ENCODE measurements around the gene CDC42EP4. TPM values are rescaled to one million over a fixed set of nuclear protein-coding genes. Genes with fewer than 3 reads are reported as not detected.

The CDC42EP4 gene
- total and polyA plus RNA-seq, 9 of the 15 experiments (the other 6 are each of a cell fraction or from before 2014, with no cell fraction given): 0.65 to 20.8 (median 12.3) TPM

DNA sequence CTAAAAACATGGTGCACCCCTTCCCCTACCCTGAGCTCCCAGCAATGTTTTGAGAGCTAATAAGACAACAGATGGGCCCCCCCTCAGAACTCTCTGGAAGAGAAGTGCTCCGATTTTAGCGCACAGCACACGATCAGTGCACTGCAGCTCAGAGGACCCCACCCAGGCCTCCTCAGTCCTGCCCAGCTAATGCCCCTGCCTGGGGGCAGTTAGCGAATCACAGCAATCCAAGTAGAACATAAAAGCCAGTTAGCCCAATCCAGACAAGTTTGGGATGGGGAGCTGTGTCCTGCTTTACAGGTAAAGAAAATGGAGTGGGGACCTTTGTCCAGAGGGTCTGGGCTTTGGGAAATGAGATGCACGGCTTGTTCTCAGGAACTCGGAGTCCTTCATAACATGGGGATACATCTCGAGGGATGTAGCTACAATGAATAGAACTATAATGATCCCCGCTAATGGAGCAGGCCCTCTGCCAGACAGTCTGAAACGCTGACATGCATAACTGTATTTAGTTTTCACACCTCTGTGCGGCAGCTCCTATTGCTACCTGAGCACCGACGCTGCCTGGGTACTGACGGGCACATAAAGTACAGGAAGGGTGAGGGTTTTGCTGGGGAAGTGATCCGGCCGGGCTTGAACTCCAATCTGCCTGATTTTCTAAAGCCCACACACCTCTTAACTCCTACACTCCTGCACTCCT is 29.7 kb upstream of the CDC42EP4 start:
- intact Hi-C loops (cut with micrococcal nuclease) (no loop called here), in situ Hi-C loops (cut with MboI) (no loop called here)
- ChIA-PET POLR2A (interaction anchor here (0.5 to 1.2 kb wide), 4 partner anchors 30 to 717 kb away, joined by 3 to 4 read pairs (median 3); no protein-coding TSS in a partner anchor), CTCF (ENCODE audit: low intra/inter-chr PET ratio) (no interaction called here)
- no peaks in the 10 kb centered on the region for H4K20me1 ChIP-seq (replicated peaks; ENCODE audit: control insufficient read depth, insufficient read depth, low read length)
- H3K79me2 ChIP-seq (ENCODE audit: control insufficient read depth, insufficient read depth, low read length): no peaks in the 10 kb centered on the region
- H3K4me1 ChIP-seq (replicated peaks in 1 of 2; ENCODE audit: control insufficient read depth in 2 of 2, insufficient read depth in 2 of 2, low read length in 2 of 2): peaks cover 0 to 19% of the 10 kb centered on the region in 2 experiments; a peak in 2 of 5 replicates
- H3K27ac ChIP-seq (ENCODE audit: extremely low read depth, low read depth, low read length): no peak overlapping the region
- H2AFZ ChIP-seq (ENCODE audit: low read depth, low read length): no peak overlapping the region
- no peaks in the 10 kb centered on the region for H3K9me1 ChIP-seq (ENCODE audit: control insufficient read depth, insufficient read depth, low read length)
- TF ChIP-seq E2F5 (CRISPR knock-in tag; IDR thresholded peaks at IDR 0.05) (no peak), PCBP2 (IDR thresholded peaks at IDR 0.05; ENCODE audit: low read depth, low read length, poor library complexity, severe bottlenecking) (no peak), GTF2E2 (tag; IDR thresholded peaks at IDR 0.05) (no peak), CC2D1A (IDR thresholded peaks at IDR 0.05) (no peak), PTRF (tag; IDR thresholded peaks at IDR 0.05) (no peak), KDM4B (IDR thresholded peaks at IDR 0.05; ENCODE audit: borderline replicate concordance in 2 of 2, low read depth in 1 of 2) (no peak), ZNF224 (CRISPR knock-in tag; IDR thresholded peaks at IDR 0.05) (no peak)
- TF ChIP-seq, protein P1, sequence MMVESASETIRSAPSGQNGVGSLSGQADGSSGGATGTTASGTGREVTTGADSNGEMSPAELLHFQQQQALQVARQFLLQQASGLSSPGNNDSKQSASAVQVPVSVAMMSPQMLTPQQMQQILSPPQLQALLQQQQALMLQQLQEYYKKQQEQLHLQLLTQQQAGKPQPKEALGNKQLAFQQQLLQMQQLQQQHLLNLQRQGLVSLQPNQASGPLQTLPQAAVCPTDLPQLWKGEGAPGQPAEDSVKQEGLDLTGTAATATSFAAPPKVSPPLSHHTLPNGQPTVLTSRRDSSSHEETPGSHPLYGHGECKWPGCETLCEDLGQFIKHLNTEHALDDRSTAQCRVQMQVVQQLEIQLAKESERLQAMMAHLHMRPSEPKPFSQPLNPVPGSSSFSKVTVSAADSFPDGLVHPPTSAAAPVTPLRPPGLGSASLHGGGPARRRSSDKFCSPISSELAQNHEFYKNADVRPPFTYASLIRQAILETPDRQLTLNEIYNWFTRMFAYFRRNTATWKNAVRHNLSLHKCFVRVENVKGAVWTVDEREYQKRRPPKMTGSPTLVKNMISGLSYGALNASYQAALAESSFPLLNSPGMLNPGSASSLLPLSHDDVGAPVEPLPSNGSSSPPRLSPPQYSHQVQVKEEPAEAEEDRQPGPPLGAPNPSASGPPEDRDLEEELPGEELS (CRISPR knock-in tag; IDR thresholded peaks at IDR 0.05; ENCODE audit: borderline replicate concordance): no peak
- no TSS peak for BruUV-seq (replicated peaks)
- 17% methylated on average over 15 of the region's 15 CpGs for WGBS (ENCODE audit: insufficient coverage, low coverage, missing lambda C conversion rate)
- H3K36me3 ChIP-seq (ENCODE audit: control insufficient read depth, insufficient read depth, low read length): no peaks in the 10 kb centered on the region
- peaks cover 19 to 65% of the 10 kb centered on the region in 2 experiments for H3K27me3 ChIP-seq (ENCODE audit: control insufficient read depth in 2 of 2, insufficient read depth in 2 of 2, low read length in 2 of 2)
- no peak for FAIRE-seq
- H3K4me2 ChIP-seq (ENCODE audit: insufficient read depth, low read length): no peak overlapping the region
- H3K9ac ChIP-seq (ENCODE audit: insufficient read depth in 1 of 2, low read depth in 2 of 2, low read length in 2 of 2): no peak overlapping the region
- H3K4me3 ChIP-seq: no peak overlapping the region
- no peak for ATAC-seq
- DNase-seq (ENCODE audit: extremely low read depth in 1 of 4, low spot score in 3 of 4): no peak
- no peaks in the 10 kb centered on the region for H3K9me3 ChIP-seq (replicated peaks; ENCODE audit: control insufficient read depth, insufficient read depth, low read depth, low read length)
